ENCODE measurements around the gene FIBCD1.

FIBCD1 gene

DNA sequence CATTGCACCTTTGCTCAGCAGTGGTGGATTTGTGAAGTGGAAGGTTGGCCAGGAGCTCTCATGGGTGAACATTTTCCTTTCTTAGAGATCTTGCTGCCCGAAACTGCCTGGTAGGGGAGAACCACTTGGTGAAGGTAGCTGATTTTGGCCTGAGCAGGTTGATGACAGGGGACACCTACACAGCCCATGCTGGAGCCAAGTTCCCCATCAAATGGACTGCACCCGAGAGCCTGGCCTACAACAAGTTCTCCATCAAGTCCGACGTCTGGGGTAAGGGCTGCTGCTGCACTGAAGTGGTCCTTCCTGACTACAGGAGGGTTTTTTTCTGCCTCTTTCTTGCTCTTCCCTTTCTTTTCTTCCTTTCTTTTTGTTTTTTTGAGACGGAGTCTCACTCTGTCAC, 64.3 kb downstream of the FIBCD1 start:
- intact Hi-C loops (cut with DNase I): loop anchor here (5.0 kb wide), 3 partner anchors 63 to 173 kb away; partner anchors contain the start of gene FIBCD1
- DNase-seq: no peak

DNA sequence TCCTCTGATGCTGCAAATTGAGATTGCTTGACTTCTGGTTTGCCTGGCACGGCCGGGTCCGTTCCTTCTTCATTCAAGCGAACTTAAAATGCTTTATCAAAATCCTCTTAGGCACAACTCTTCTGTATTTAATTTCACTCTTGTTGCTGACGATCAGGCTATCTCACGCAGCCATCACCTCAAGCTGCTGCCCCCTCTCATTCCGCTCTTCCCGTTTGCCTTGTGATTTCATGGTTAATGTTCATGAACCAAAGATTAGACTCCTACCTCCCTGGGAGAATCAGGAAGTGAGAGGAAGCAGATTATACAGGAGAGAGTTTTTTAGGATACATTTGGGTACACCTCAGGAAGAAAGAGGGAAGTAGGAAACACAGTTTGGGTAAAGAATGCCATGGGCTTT, 65.1 kb downstream of the FIBCD1 start:
- DNase-seq: no peak
- intact Hi-C loops (cut with DNase I): loop anchor here (5.0 kb wide), 3 partner anchors 63 to 173 kb away; partner anchors contain the start of gene FIBCD1

DNA sequence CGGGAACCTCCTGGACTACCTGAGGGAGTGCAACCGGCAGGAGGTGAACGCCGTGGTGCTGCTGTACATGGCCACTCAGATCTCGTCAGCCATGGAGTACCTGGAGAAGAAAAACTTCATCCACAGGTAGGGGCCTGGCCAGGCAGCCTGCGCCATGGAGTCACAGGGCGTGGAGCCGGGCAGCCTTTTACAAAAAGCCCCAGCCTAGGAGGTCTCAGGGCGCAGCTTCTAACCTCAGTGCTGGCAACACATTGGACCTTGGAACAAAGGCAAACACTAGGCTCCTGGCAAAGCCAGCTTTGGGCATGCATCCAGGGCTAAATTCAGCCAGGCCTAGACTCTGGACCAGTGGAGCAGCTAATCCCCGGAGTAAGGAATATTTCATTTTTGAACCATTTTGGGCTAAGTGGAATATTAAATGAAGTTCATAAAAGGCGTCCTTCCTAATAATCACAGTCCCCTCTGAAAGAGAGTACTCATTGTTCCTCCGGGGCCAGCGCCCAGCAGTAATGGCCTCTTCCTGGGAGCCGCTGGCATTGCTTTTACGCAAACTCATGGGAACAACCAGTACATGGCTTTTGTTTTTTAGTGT, 66.0 kb downstream of the FIBCD1 start:
- intact Hi-C loops (cut with DNase I): loop anchor here (5.0 kb wide), 3 partner anchors 64 to 174 kb away; partner anchors contain the start of gene FIBCD1
- peak in 41 of 42 donors; percentile 49 to 90 (median 72) for DNase-seq

DNA sequence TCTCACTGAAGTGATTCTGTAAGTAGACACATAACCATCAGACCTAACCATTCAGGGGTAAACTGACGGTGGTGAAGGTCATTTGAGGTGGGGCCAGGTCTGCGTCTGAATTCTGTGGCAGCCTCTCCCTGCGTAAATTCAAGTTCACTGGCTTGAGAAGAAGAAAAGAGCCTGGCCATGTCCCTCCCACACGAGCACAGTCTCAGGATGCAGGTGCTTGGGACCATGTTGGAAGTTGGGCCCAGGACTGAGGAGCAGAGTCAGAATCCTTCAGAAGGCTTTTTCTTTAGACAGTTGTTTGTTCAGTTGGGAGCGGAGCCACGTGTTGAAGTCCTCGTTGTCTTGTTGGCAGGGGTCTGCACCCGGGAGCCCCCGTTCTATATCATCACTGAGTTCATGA, 66.5 kb downstream of the FIBCD1 start:
- intact Hi-C loops (cut with DNase I): loop anchor here (5.0 kb wide), 3 partner anchors 65 to 175 kb away; partner anchors contain the start of gene FIBCD1
- no peak for DNase-seq

DNA sequence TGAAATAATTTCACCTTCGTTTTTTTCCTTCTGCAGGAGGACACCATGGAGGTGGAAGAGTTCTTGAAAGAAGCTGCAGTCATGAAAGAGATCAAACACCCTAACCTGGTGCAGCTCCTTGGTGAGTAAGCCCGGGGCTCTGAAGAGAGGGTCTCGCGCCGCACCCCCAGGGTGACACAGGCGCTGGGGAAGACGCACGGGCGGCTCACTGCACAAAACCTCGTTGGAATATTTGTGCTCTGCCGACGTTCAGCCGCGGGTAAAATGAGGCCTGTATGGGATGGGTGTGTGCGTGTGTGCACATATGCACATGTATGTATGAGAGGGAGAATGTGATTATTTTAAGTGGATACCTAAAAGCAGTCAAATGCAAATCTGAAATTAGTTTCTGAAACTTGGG, 67.0 kb downstream of the FIBCD1 start:
- intact Hi-C loops (cut with DNase I): loop anchor here (5.0 kb wide), 3 partner anchors 65 to 175 kb away; partner anchors contain the start of gene FIBCD1
- DNase-seq: no peak

DNA sequence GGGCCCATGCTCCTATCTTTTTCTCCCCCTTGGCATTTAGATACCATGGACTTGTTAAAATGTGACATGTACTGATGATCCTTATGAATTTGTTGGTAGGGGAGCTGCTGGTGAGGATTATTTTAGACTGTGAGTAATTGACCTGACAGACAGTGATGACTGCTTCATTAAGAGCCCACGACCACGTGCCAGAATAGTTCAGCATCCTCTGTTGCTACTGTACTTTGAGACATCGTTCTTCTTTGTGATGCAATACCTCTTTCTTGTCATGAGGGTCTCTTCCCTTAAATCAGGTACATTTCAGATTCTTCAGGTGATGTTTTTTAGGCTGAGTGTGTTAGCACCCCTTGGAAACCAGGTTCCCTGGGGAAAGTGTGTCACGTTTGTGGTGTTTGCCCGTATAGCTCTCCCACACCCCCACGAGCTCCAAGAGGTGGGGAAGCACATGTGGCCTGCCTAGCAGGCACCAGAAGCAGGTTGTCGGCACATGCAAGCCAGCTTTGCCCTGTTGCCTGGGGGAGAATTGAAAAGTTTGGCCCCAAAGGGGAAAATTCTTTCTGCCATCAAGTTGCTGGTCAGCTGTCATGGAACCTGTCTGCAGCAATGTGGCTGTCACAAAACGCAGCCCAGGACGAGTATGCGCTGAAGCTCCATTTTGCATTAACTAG, 67.5 kb downstream of the FIBCD1 start:
- intact Hi-C loops (cut with DNase I): loop anchor here (5.0 kb wide), 3 partner anchors 66 to 176 kb away; partner anchors contain the start of gene FIBCD1
- DNase-seq: no peak

DNA sequence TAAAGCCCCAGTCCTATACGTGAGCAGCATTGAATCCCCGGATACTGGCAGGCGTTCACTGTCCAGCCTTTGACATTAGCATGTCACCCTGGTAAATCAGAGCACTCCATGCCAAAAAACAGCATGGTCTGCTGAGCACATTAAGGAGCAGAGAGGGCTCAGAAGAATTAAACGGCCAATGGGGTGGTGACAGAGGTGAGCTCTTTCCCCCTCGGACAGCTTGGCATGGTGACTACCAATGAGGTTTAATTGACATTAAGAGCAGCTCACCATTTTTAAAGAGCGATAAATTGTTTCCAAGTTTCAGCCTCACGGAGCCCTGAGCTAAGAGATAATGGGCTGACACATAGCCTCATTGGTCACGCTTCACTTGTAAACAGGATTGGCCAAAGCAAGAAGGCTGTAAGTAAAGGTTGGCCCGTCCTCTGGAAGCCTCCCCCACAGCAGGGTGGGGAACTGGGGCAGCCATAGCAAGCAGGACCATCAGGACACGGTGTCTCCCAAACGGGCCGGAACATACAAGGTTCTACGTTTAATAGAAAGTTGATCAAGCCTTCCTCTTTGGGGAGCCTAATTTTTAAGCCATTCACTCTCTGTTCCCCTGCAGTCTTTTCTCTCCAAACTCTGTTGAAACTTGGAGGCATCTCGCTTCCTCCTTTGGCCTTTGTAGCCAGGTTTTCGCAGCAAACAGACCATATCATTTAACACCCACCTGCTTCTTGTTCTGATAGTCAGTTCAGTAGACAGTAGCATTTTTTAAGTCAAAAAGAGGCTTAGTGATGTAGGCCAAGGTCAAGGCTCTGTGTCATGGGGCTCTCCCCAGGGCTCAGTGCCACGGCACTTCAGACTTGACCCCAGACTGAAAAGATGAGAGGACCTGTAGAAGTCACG, 68.3 kb downstream of the FIBCD1 start:
- intact Hi-C loops (cut with DNase I): loop anchor here (5.0 kb wide), 3 partner anchors 67 to 177 kb away; partner anchors contain the start of gene FIBCD1
- peak in 1 of 42 donors; percentile 40 for DNase-seq

DNA sequence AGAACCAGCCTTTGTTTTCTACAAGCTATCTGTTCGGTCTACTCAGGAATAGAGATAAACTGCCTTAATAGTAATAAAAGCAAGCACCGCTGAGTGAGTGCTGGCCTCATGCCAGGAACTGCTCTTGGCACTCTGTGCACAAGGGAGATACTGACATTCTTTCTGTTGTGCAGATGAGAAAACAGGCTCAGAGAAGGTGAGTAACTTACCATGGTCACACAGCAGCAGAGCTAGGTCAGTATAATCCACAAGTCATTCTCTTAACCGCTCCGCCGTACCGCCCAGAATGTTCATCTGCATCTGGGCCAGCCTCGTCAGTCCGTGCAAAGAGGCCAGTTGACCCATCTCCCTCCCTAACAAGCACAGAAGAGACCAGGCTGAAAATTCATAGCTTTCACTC, 69.8 kb downstream of the FIBCD1 start:
- DNase-seq: peak in 3 of 42 donors; percentile 47 to 62 (median 62)
- intact Hi-C loops (cut with DNase I): no loop called here

DNA sequence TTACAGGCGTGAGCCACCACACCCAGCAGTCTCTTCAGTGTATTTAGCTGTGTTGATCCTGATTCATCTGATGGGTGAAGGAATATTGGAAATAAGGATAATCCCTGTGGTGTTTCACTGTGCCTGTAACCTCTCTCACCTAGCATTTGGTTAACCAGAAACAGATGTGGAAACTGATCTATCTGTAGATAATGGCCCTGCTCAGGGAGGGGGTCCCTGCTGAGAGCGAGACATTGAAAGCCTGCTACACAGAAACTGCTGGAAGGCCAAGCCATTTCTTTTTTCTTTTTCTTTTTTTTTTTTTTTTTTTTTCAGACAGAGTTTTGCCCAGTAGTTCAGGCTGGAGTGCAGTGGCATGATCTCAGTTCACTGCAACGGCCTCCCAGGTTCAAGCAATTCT, 70.8 kb downstream of the FIBCD1 start:
- peak in 1 of 42 donors; percentile 23 for DNase-seq
- intact Hi-C loops (cut with DNase I): no loop called here

DNA sequence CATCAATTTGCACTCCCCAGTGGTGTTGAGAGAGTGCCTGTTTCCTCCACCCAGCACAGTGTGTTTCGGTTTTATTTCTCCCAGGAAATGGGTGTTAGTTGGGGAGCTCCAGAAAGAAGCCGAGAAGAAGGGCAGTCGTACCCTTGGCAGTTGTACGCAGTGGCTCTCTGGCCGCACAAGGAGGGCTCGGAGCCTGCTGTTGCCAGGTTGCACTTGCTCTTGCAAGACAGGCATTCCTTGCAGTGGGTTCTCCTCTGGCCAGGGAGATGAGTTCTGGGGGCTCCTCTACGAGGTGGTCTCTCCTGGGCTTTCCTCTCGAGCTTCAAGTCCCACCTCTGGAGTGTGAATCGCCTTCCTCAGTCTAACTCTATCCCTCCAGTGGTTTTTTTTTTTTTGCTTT, 71.5 kb downstream of the FIBCD1 start:
- DNase-seq: peak in 1 of 42 donors; percentile 35
- intact Hi-C loops (cut with DNase I): no loop called here

DNA sequence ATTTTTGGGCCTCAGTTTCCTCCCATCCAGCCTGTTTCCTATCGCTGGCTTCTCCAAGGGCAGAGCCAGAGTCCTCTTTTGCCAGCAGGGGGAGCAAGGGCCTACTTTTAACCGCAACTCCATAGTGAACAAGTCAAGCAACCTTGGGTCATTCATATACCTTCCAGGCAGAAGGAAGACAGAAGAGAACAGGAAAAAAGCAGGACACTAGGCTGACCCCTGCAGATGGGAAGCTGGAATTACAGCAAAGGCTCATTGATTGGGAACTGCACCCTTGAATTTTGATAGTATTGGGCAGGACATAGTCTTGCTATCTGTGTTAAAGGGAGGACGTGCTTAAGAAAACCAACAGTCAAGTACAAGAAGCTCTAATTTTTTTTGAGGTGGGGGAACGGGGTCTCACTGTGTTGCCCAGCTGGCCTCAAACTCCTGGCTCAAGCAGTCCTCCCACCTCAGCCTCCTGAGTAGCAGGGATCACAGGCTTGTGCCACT, 72.5 kb downstream of the FIBCD1 start:
- peak; percentile 51 to 89 (median 74) for DNase-seq
- intact Hi-C loops (cut with DNase I): no loop called here

DNA sequence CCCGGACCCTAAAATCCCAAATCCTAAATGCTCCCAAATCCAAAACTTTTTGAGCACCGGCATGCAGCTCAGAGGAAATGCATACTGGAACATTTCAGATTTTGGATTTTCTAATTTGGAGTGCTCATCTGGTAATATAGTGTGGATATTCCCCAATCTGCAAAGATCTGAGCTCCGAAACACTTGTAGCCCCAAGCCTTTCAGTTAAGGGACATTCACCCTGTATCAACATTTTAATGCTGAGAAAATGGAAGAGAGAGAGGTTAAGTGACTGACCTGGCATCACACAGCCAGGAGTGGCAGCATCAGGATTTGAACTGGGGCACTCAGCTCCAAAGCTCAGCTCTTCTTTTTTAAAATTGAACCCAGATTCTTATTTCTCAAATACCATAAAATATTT, 73.1 kb downstream of the FIBCD1 start:
- intact Hi-C loops (cut with DNase I): no loop called here
- no peak for DNase-seq

DNA sequence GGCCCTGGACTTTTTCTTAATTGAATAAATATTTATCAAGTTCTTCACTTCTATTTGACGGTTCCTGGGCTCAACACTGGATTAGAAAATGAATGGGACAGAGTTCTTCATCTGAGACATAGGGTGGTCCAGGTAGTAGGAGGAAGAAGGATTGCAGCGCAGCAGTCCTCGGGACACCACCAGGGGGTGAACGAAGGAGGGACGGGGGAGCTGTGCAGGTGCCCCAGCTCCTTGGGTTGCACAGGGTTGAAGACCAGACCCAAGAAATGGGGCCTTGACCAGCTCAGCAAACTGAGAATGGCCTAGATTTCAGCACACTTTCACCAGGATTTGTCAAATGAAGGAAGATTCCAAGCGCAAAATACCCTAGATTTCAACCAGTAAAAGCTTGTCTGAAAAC, 74.5 kb downstream of the FIBCD1 start:
- DNase-seq: no peak
- intact Hi-C loops (cut with DNase I): loop anchor here (5.0 kb wide), 2 partner anchors 92 to 157 kb away; no protein-coding TSS in a partner anchor

DNA sequence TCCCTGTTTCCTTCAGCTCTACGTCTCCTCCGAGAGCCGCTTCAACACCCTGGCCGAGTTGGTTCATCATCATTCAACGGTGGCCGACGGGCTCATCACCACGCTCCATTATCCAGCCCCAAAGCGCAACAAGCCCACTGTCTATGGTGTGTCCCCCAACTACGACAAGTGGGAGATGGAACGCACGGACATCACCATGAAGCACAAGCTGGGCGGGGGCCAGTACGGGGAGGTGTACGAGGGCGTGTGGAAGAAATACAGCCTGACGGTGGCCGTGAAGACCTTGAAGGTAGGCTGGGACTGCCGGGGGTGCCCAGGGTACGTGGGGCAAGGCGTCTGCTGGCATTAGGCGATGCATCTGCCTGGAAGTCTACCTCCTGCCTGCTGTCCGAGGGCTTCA, 76.3 kb downstream of the FIBCD1 start:
- intact Hi-C loops (cut with DNase I): loop anchor here (5.0 kb wide), 2 partner anchors 90 to 155 kb away; no protein-coding TSS in a partner anchor
- DNase-seq: no peak

DNA sequence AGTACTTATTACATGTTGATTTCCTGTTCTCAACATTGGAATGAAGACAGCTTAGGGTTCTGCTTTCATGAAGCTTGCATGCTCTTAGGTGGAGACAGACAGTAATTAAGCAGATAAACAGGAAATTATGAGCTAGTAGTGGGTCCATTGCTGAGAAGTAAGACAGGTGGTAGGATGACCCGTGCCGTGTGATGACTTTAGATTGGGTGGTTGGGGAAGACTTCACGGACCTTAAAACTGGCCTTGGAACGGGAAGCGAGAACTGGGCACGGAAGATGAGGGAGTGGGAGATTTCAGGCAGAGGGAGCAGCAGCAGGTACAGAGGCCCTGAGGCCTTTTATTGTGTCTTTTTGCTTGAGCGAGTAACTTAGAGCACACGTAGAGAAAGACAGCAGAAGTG, 76.8 kb downstream of the FIBCD1 start:
- peak in 1 of 42 donors; percentile 5 for DNase-seq
- intact Hi-C loops (cut with DNase I): loop anchor here (5.0 kb wide), 2 partner anchors 90 to 155 kb away; no protein-coding TSS in a partner anchor

DNA sequence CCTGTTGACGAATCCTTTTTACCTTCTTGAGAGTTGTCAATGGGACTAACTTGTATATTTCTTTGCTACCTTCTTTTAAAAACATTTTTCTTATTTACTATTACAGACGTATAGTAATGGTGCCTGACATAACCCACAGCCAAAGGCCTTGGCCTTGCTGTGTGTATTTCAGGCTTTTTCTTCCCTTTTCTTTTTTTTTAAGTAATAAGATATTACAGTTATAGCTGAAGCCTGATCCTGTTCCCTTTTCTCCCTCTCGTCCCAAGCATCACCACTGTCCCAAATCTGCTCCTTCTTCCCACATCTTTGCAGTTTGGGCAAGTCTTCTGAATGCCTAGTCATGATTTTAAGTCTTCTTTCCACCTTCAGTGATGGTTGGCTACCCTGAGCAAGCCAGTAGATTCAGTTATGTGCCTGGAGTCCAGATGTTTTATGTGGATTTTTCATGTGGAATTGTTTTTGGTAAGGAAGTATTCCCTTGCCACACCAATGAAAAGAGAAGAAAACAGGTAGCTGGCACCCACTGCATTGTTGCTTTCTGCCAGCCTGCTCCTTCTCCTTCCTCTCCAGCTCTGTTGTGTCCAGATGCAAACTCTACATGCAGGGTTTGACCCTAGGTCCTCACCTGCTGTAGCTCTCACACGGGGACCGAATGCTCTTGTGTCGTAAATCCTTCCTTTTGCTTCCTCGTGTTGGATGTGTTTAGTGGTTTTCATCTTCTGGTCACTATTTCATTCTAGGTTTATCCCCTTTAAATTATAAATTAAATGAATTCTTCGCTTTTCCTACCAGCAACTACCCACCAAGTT, 77.5 kb downstream of the FIBCD1 start:
- intact Hi-C loops (cut with DNase I): loop anchor here (5.0 kb wide), 2 partner anchors 89 to 154 kb away; no protein-coding TSS in a partner anchor
- peak in 1 of 42 donors; percentile 3 for DNase-seq

DNA sequence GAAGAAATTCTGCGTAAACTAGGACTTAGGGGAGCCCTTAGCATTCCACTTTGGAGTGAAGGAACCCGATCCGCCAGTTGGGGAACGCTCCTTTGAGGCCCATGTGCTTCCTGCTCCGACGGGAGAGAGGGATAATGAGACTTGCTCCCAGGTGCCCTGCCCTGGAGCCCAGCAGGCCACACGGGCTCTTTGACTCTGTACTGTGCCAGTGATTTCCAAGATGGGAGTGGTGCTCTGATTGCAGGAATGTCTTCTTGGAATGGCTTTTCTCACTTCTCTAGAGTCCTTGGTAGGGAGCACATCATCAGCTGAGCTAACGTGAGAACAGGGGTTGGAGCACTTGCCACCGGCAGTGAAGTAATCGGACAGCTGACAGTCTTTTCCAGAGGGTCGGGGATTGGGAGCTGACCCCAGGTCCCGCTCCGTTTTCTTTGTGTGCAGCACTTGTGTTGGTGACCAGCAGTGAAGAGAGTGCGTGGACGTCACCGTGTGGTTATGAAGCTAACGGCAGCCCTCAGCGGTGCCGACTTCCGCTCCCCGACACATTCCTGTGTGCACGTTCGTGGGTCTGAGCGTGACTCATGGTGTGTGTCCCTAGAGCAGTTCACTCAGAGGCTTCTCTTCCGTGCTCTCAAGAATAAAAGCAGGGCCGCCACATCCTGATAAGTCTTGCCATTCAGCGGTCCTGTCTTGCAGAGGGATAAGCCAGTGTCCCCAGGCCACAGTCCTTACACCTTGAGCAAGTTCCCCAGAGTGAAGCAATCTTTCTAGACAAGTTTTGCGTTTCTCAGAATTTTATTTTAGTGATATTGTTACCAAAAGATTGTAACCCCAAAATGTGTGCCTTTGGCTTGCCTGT, 78.4 kb downstream of the FIBCD1 start:
- intact Hi-C loops (cut with DNase I): loop anchor here (5.0 kb wide), 2 partner anchors 88 to 153 kb away; no protein-coding TSS in a partner anchor
- peak in 36 of 42 donors; percentile 29 to 83 (median 55) for DNase-seq
